PC-3 (cell line): ENCODE measurements around the gene ERP44. TPM values are rescaled to one million over a fixed set of nuclear protein-coding genes. Genes with fewer than 3 reads are reported as not detected.

ENCODE experiments used
- ATAC-seq: fragments of 200-7000 bp; cut with Tn5 transposase; 2 replicates; pipeline ENCODE4 v1.9.1; 2020; ENCODE audit warnings: mild to moderate bottlenecking, moderate library complexity
- BruUV-seq: library from RNA; stranded (reverse); fragments of 400-500 nt; replicated peaks from 2 replicates; lab custom pipeline; 2021; lab: Mats Ljungman, UMichigan
- CTCF ChIA-PET: fragments of 300-600 bp; sonication (Branson Sonifier 250); formaldehyde crosslinking; loops from one replicate; lab custom pipeline; 2022; ENCODE audit warnings: antibody characterized with exemption; lab: Charles Lee
- POLR2A ChIA-PET: fragments of 300-600 bp; sonication (Branson Sonifier 250); formaldehyde crosslinking; loops from one replicate; lab custom pipeline; 2022; ENCODE audit warnings: antibody characterized with exemption; ENCODE audit not compliant: unreplicated experiment; lab: Charles Lee
- DNase-seq: peaks from one replicate; pipeline ENCODE4 v3.0.0-alpha.2; 2015
- H2AFZ ChIP-seq: fragments of 300-600 bp; sonication (generic); 2 replicates; pipeline ENCODE4 v1.6.0; 2016; ENCODE audit warnings: antibody characterized with exemption, low read length
- H3F3A ChIP-seq: fragments of 300-600 bp; sonication (generic); one replicate; pipeline ENCODE4 v1.6.0; 2017; ENCODE audit warnings: antibody characterized with exemption, low read length, control low read depth, mild to moderate bottlenecking; ENCODE audit not compliant: unreplicated experiment
- H3K27ac ChIP-seq: fragments of 300-600 bp; sonication (generic); 2 replicates; pipeline ENCODE4 v1.5.1; 2016; ENCODE audit warnings: mild to moderate bottlenecking, low read length
- H3K27me3 ChIP-seq: fragments of 300-600 bp; sonication (generic); 2 replicates; pipeline ENCODE4 v1.6.1; 2016; ENCODE audit warnings: low read length, mixed read lengths
- H3K36me3 ChIP-seq: fragments of 300-600 bp; sonication (generic); 2 replicates; pipeline ENCODE4 v1.6.1; 2016; ENCODE audit warnings: low read depth, mixed run types, low read length, mixed read lengths
- H3K4me1 ChIP-seq: fragments of 300-600 bp; sonication (generic); 2 replicates; pipeline ENCODE4 v1.5.1; 2016; ENCODE audit warnings: low read length; ENCODE audit not compliant: insufficient read depth
- H3K4me2 ChIP-seq: fragments of 300-600 bp; sonication (generic); 2 replicates; pipeline ENCODE4 v1.6.0; 2016; ENCODE audit warnings: low read length
- H3K4me3 ChIP-seq: fragments of 300-600 bp; sonication (generic); 2 replicates; pipeline ENCODE4 v1.5.1; 2016; ENCODE audit warnings: mild to moderate bottlenecking, low read length, mixed read lengths
- H3K79me2 ChIP-seq: fragments of 300-600 bp; sonication (generic); 2 replicates; pipeline ENCODE4 v1.6.1; 2017; ENCODE audit warnings: low read length, mixed read lengths
- H3K9ac ChIP-seq: fragments of 300-600 bp; sonication (generic); 2 replicates; pipeline ENCODE4 v1.6.0; 2016; ENCODE audit warnings: mild to moderate bottlenecking, low read length
- H3K9me2 ChIP-seq: fragments of 300-600 bp; sonication (generic); replicated peaks from 2 replicates; pipeline ENCODE4 v1.6.1; 2016; ENCODE audit warnings: mixed run types, low read length, mixed read lengths
- H3K9me3 ChIP-seq: fragments of 300-600 bp; sonication (generic); 2 replicates; pipeline ENCODE4 v1.6.1; 2016; ENCODE audit warnings: low read length, mixed read lengths
- H4K20me1 ChIP-seq: fragments of 300-600 bp; sonication (generic); 2 replicates; pipeline ENCODE4 v1.6.1; 2016; ENCODE audit warnings: low read length, mixed read lengths
- CTCF ChIP-seq: fragments of 300-600 bp; sonication (generic); conservative IDR thresholded peaks from 2 replicates; pipeline ENCODE4 v1.5.1; 2017; ENCODE audit warnings: antibody characterized with exemption, low read depth, mild to moderate bottlenecking, low read length
- EZH2 ChIP-seq: fragments of 300-600 bp; sonication (generic); IDR thresholded peaks from one replicate; pipeline ENCODE4 v1.6.1; 2017; ENCODE audit warnings: antibody characterized with exemption, mild to moderate bottlenecking, low read length; ENCODE audit not compliant: unreplicated experiment
- EZH2phosphoT487 ChIP-seq: fragments of 300-600 bp; sonication (generic); IDR thresholded peaks from 2 replicates; pipeline ENCODE4 v1.6.1; 2018; ENCODE audit warnings: mild to moderate bottlenecking, antibody characterized with exemption, low read length, borderline replicate concordance
- intact Hi-C: fragments of 100-400 bp; cut with micrococcal nuclease; formaldehyde crosslinking; loops from 2 replicates; pipeline ENCODE4 v1.9.0; 2023
- total RNA-seq: library from RNA; depleted of rRNA; stranded (reverse); fragments of >200 nt; gene quantifications from 2 replicates; pipeline ENCODE4 v1.2.3, GENCODE V29; 2014

Gene ERP44
- total RNA-seq, 1 experiment from 2014 or later, result 7.7 TPM

GRCh38 chr9:100117316-100117715, 18.5 kb upstream of the ERP44 start:
- ChIA-PET CTCF (no interaction called here), POLR2A (no interaction called here)
- BruUV-seq, result no TSS peak
- Histone ChIP-seq H3K27ac (no peak overlapping the region), H3K9ac (no peak overlapping the region), H4K20me1 (no peaks in the 10 kb centered on the region), H3K4me2 (no peak overlapping the region), H2AFZ (no peak overlapping the region), H3K79me2 (no peaks in the 10 kb centered on the region), H3K27me3 (no peaks in the 10 kb centered on the region), H3K9me2 (no peaks in the 10 kb centered on the region), H3K36me3 (no peaks in the 10 kb centered on the region), H3K9me3 (no peaks in the 10 kb centered on the region), H3K4me1 (no peaks in the 10 kb centered on the region), H3F3A (no peaks in the 10 kb centered on the region), H3K4me3 (no peak overlapping the region)
- intact Hi-C loops, result no loop called here
- DNase-seq (no peak), ATAC-seq (no peak)
- TF ChIP-seq EZH2phosphoT487 (no peak), EZH2 (no peak), CTCF (no peak)

GRCh38 chr9:100112677-100113336, 14.0 kb upstream of the ERP44 start:
- no peaks in the 10 kb centered on the region for H3K36me3 ChIP-seq
- H3K9me3 ChIP-seq, result no peaks in the 10 kb centered on the region
- H2AFZ ChIP-seq, result no peak overlapping the region
- DNase-seq, result no peak
- no peak for ATAC-seq
- TF ChIP-seq EZH2 (no peak), CTCF (no peak), EZH2phosphoT487 (no peak)
- no peak overlapping the region for H3K27ac ChIP-seq
- H3K9me2 ChIP-seq, result no peaks in the 10 kb centered on the region
- no peaks in the 10 kb centered on the region for H4K20me1 ChIP-seq
- intact Hi-C loops, result no loop called here
- no TSS peak for BruUV-seq
- CTCF ChIA-PET, result no interaction called here
- H3F3A ChIP-seq, result no peaks in the 10 kb centered on the region
- H3K4me2 ChIP-seq, result no peak overlapping the region
- no peak overlapping the region for H3K4me3 ChIP-seq
- POLR2A ChIA-PET, result no interaction called here
- no peak overlapping the region for H3K9ac ChIP-seq
- H3K4me1 ChIP-seq, result no peaks in the 10 kb centered on the region
- H3K27me3 ChIP-seq, result no peaks in the 10 kb centered on the region
- H3K79me2 ChIP-seq, result no peaks in the 10 kb centered on the region

- no peak overlapping the region for H3K4me2 ChIP-seq
- ATAC-seq, result peak; percentile 31; the same call in 1 of the 2 replicates
- H3K9ac ChIP-seq, result no peak overlapping the region
- H3K9me3 ChIP-seq, result no peaks in the 10 kb centered on the region
- no peaks in the 10 kb centered on the region for H3K36me3 ChIP-seq
- H2AFZ ChIP-seq, result no peak overlapping the region
- no peak overlapping the region for H3K27ac ChIP-seq
- BruUV-seq, result no TSS peak
- no peaks in the 10 kb centered on the region for H4K20me1 ChIP-seq
- no peak for TF ChIP-seq EZH2phosphoT487
- no peak for TF ChIP-seq EZH2
- no peak for TF ChIP-seq CTCF
- ChIA-PET POLR2A (no interaction called here), CTCF (no interaction called here)
- H3K4me1 ChIP-seq, result no peaks in the 10 kb centered on the region
- H3K27me3 ChIP-seq, result no peaks in the 10 kb centered on the region
- no peak overlapping the region for H3K4me3 ChIP-seq
- intact Hi-C loops, result no loop called here
- no peaks in the 10 kb centered on the region for H3K9me2 ChIP-seq
- H3F3A ChIP-seq, result no peaks in the 10 kb centered on the region
- H3K79me2 ChIP-seq, result no peaks in the 10 kb centered on the region
- peak; percentile 58 for DNase-seq
Observed at GRCh38 chr9:100111235-100111634, 12.4 kb upstream of the ERP44 start.
